Sigmoid colon (tissue), 4 donors: ENCODE measurements around the gene HELZ.
"Not testable (repeated sequence)": the region's sequence is repeated elsewhere in the genome, so short reads cannot be mapped to it uniquely, and the experiment has no call there.

Experiments
- EP300 ChIP-seq, 4 donors: sonication (generic); formaldehyde crosslinking; IDR thresholded peaks; one replicate each; pipeline ENCODE4 v1.6.1; 2017; ENCODE audit warnings: antibody characterized with exemption in 4 of 4
- POLR2A ChIP-seq, 2 donors: fragments of 450-650 bp; IDR thresholded peaks; one replicate each; pipeline ENCODE4 v1.6.1; 2016; ENCODE audit warnings: antibody characterized with exemption in 2 of 2, mild to moderate bottlenecking in 2 of 2, moderate library complexity in 2 of 2
- POLR2AphosphoS5 ChIP-seq, 4 donors: sonication (generic); formaldehyde crosslinking; IDR thresholded peaks; one replicate each; pipeline ENCODE4 v1.6.1; 2017; ENCODE audit warnings: antibody characterized with exemption in 4 of 4
- TF ChIP-seq, protein P1 (sequence below), 4 experiments: fragments of 450-650 bp in 3 of 4; fragments of 200-600 bp in 1 of 4; IDR thresholded peaks; one replicate each; pipeline ENCODE4 v1.5.1; 2016 to 2019; ENCODE audit warnings: antibody characterized with exemption in 4 of 4, mild to moderate bottlenecking in 3 of 4, moderate library complexity in 2 of 4

DNA sequence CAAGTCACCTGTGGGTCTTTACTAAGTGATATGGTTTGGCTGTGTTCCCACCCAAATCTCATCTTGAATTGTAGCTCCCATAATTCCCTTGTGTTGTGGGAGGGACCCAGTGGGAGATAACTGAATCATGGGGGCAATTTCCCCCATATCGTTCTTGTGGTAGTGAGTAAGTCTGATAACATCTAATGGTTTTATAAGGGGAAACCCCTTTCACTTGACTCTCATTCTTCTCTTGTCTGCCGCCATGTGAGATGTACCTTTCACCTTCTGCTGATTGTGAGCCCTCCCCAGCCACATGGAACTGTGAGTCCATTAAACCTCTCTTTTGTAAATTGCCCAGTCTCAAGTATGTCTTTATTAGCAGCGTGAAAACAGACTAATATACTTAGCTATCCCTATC lies 48.0 kb downstream of the HELZ start:
- TF ChIP-seq POLR2A, POLR2AphosphoS5, EP300 (IDR thresholded peaks at IDR 0.05): not testable (repeated sequence)
- TF ChIP-seq, protein P1, sequence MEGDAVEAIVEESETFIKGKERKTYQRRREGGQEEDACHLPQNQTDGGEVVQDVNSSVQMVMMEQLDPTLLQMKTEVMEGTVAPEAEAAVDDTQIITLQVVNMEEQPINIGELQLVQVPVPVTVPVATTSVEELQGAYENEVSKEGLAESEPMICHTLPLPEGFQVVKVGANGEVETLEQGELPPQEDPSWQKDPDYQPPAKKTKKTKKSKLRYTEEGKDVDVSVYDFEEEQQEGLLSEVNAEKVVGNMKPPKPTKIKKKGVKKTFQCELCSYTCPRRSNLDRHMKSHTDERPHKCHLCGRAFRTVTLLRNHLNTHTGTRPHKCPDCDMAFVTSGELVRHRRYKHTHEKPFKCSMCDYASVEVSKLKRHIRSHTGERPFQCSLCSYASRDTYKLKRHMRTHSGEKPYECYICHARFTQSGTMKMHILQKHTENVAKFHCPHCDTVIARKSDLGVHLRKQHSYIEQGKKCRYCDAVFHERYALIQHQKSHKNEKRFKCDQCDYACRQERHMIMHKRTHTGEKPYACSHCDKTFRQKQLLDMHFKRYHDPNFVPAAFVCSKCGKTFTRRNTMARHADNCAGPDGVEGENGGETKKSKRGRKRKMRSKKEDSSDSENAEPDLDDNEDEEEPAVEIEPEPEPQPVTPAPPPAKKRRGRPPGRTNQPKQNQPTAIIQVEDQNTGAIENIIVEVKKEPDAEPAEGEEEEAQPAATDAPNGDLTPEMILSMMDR (IDR thresholded peaks at IDR 0.05): not testable (repeated sequence)
